Activated CD8-positive, alpha-beta memory T cell treated with anti-CD3 and anti-CD28 coated beads, Interleukin-2, amount 50 U/mL, for 24 hours (primary cell): ENCODE results near the gene SIGLEC6.

Source experiments
- DNase-seq: peaks from one replicate; pipeline ENCODE4 v3.0.0-alpha.2; 2020; ENCODE audit errors: extremely low read depth

SIGLEC6 gene

GRCh38 chr19:51476164-51476563 lies 55.3 kb downstream of the SIGLEC6 start:
- no peak for DNase-seq

GRCh38 chr19:51473009-51473707 lies 58.3 kb downstream of the SIGLEC6 start:
- DNase-seq = peak; percentile 78

GRCh38 chr19:51472607-51473006 lies 58.9 kb downstream of the SIGLEC6 start:
- DNase-seq = no peak

DNA sequence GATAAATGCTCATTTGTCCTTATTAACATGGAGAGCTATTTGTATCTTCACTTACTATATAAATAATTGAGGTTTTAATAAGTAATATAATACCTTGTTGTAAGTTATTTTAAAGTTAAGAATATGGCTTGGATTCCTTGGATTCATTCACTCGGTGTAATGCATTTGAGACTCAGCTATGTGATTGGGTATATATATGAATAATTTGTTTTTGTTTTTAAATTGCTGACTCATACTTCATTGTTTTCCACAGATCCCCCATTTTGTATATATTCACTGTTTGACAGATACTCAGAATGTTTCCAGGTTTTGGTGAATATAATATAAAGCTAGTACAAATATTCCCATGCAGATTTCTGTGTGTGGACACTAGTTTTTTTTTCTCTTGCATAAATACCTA lies 59.9 kb downstream of the SIGLEC6 start:
- no peak for DNase-seq

GRCh38 chr19:51470966-51471365 lies 60.5 kb downstream of the SIGLEC6 start:
- no peak for DNase-seq

GRCh38 chr19:51469629-51470028 lies 61.8 kb downstream of the SIGLEC6 start:
- no peak for DNase-seq

GRCh38 chr19:51469162-51469561 lies 62.3 kb downstream of the SIGLEC6 start:
- DNase-seq = no peak

DNA sequence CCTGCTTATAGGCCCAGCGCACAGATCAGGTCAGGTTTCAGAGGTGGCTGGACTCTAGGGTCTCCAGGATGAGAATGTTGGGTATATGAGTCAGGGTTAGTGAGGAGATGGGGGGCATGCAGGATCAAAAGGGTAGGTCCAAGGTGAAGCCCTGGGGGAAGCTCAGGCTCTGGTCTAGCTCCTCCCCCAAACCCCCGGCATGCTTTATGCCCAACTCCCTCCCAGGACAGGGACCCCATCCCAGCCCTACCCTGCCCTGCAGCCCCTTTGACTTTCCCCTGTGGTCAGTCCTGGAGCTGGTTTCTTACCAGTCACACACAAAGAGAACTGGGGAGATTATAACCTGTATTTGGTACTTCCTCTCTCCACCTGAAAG lies 62.9 kb downstream of the SIGLEC6 start:
- no peak for DNase-seq

DNA sequence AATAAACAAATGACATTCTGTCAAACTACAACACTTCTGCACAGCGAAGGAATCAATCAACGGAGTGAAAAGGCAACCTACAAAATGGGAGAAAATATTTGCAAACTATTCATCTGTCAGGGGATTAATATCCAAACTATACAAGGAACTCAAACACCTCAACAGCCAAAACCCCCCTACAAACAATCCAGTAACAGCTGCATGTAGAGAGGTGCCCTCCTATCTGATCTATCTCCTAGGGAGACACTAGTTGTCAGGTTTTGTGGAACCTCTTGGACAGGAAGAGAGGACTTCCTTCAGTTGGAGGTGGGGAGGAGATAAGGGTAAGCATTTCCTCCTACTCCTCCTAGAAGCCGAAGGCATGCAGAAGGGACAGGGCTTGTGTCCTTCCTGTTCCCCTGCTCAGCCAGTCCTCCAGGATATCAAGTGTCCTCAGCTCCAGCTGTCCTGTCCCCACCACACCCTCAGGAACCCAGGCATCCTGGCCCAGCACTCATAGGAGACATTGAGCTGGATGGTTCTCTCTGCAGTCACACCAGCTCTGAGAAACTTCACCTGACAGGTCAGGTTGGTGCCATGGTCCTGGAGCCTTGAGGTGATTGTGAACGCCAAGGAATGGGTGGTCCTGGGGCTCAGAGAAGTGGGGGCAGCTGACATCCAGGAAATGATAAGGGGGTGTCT lies 63.5 kb downstream of the SIGLEC6 start:
- DNase-seq = no peak
